GM18870 (cell line): ENCODE measurements around the gene MBD4.
"Not testable (repeated sequence)": the region's sequence is repeated elsewhere in the genome, so short reads cannot be mapped to it uniquely, and the experiment has no call there.

Source experiments
- ATAC-seq: cut with Tn5 transposase; IDR thresholded peaks from one replicate; pipeline ENCODE4 v1.9.1; 2021; ENCODE audit warnings: moderate library complexity; ENCODE audit not compliant: unreplicated experiment

Gene MBD4

DNA sequence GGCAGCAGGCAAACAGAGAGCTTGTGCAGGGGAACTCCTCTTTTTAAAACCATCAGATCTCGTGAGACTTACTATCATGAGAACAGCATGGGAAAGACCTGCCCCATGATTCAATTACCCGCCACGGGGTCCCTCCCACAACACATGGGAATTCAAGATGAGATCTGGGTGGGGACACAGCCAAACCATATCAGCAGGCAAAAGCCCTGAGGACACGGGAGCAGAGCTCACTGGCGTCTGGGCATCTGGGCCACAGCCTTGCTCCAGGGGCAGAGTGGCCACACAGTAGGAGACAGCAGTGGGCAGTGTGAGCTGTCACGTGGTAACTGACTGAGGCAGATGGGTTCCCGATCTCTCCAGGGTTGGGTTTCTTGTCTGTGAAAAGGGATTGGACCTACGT lies 54.2 kb downstream of the MBD4 start:
- not testable (repeated sequence) for ATAC-seq

DNA sequence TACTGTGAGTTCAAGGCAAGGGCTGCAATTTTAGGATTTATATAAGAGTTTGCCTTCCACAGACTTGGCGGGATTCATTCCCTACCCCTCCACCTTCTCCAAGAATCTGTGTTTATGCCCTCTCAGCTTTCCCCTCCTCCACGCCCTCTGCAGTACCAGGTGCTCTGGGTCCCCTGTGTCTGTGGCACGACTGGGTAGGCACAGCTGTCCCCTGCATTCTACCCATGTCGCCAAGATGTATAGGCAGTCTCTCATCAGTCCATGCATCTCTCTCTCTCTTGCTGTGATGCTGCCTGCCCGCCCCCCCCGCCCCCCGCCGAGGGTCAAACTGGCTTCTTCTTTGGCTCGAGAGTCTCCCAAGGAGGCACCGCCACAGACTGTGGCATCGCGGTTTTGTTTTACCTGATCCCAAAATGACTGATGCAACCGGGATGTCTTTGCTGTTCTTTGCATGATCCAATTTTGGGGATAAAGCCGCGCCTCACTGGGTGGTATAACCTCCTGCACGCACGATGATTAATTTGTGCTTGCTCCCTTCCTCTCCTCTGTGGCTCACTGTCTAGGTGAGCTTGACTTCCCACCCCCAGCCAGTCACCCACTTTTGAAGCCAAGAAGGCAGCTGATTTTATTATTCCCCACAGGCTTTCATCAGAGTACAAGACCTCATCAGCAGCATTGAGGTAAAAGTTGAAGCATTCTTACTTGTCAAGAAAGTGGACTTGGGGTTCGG lies 55.0 kb downstream of the MBD4 start:
- no peak for ATAC-seq

DNA sequence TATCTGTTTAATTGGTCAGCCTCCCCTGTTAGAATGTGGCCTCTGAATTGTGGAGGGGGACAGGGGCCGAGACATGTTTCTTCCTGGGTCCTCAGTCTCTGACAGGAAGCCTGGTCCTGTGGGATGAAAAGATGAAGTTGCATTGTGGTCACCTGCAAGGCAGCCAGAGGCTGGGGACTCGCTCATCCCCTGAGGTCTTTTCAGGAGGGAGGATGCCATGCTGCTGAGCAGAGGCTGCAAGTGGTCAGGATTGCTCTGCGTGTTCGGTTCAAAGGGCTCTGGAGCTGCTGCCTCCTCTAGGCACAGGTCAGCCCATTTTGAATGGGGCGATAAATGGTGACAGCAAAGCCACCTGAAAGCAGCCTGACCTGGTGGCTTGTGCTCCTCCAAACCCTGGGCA lies 55.6 kb downstream of the MBD4 start:
- not testable (repeated sequence) for ATAC-seq

DNA sequence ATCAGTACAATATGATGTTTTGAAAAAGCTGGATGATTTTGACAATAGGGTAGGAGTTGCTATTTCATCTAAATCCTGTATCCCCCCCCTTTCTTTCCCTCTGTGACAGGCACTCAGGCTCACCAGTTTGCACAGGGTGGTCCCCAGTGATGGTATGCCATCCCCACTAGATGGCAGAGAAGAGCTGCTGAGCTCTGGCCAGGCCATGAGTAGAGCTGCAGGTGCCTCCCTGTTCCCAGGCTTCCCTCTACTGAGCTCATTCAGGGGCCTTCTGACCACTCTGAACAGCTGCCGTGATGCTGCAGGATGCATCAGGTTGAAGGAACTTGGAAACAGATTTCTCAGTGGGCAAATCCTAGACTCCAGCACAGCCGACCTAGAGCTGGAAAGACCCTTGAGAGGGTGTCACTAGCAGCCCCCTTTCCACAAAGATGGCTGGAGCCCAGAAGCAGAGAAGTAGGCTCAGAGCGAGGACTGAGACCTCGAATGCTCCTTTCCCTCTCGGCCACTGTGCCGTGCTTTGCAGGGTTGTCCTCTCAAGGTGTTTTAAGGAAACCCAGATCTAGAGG lies 56.4 kb downstream of the MBD4 start:
- peak; percentile 52 for ATAC-seq

DNA sequence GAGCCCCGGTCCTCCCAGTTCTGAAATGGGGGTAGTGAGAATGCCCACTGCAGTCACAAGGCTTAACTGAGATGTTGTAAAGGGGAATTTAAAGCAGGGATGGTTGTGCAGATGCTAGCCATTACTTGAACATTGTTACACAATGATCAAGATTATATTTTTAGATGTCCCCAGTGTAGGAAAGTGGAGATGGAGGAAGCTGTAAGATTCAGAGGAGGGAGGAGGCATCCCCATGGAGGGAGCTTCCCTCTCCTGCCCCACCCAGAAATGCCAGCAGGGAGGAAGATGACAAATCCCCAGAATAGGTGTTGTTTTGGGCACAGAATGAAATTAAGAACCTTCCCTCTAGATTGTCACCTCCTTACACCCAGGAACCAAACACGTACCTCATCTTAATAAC lies 57.4 kb downstream of the MBD4 start:
- no peak for ATAC-seq
